Liver (tissue), 9 donors: ENCODE data around the gene STAT5B. TPM values are rescaled to one million over a fixed set of nuclear protein-coding genes. Genes with fewer than 3 reads are reported as not detected.
A peak's percentile ranks its signal among the peaks of the same experiment; 100 is the strongest.

ENCODE experiments used
- DNase-seq: peaks from one replicate; pipeline ENCODE4 v3.0.0-alpha.2; 2017; ENCODE audit warnings: low spot score
- H3K27ac ChIP-seq, 2 donors: one replicate each; pipeline ENCODE4 v1.7.0; 2013; ENCODE audit warnings: inconsistent platforms in 2 of 2, low read length in 2 of 2, control low read depth in 1 of 2, low read depth in 1 of 2, mild to moderate bottlenecking in 1 of 2
- H3K27me3 ChIP-seq, 4 donors: one replicate each; pipeline versions ENCODE4 v1.6.1 to v1.7.0; 2013; ENCODE audit warnings: low read length in 3 of 4, inconsistent platforms in 1 of 4, mild to moderate bottlenecking in 1 of 4, moderate library complexity in 1 of 4; ENCODE audit not compliant: control insufficient read depth in 4 of 4, insufficient read depth in 4 of 4
- H3K36me3 ChIP-seq, 4 donors: one replicate each; pipeline versions ENCODE4 v1.6.1 to v1.7.0; 2013; ENCODE audit warnings: low read length in 3 of 4, mild to moderate bottlenecking in 3 of 4, low read depth in 1 of 4, moderate library complexity in 1 of 4; ENCODE audit not compliant: control insufficient read depth in 4 of 4, insufficient read depth in 3 of 4
- H3K4me1 ChIP-seq, 4 donors: one replicate each; pipeline versions ENCODE4 v1.6.1 to v1.7.0; 2013; ENCODE audit warnings: low read length in 3 of 4, mild to moderate bottlenecking in 3 of 4, moderate library complexity in 1 of 4; ENCODE audit not compliant: control insufficient read depth in 4 of 4, insufficient read depth in 4 of 4
- H3K4me3 ChIP-seq, 3 donors: one replicate each; pipeline versions ENCODE4 v1.6.1 to v1.7.0; 2013; ENCODE audit warnings: low read length in 3 of 3, control low read depth in 1 of 3, low read depth in 1 of 3, mild to moderate bottlenecking in 1 of 3
- H3K9ac ChIP-seq, 2 donors: one replicate each; pipeline ENCODE4 v1.7.0; 2013; ENCODE audit warnings: low read length in 2 of 2, mild to moderate bottlenecking in 2 of 2, moderate library complexity in 2 of 2, control low read depth in 1 of 2, low read depth in 1 of 2
- H3K9me3 ChIP-seq, 4 donors: one replicate each; pipeline versions ENCODE4 v1.6.1 to v1.7.0; 2013; ENCODE audit warnings: low read length in 3 of 4; ENCODE audit not compliant: control insufficient read depth in 4 of 4
- ATF3 ChIP-seq: IDR thresholded peaks from 2 replicates; pipeline ENCODE4 v1.6.1; 2016; ENCODE audit warnings: antibody characterized with exemption
- CTCF ChIP-seq: fragments of 150-350 bp; IDR thresholded peaks from 2 replicates; pipeline ENCODE4 v1.5.1; 2017; ENCODE audit warnings: improper control_type of control experiment, low read depth, low read length; ENCODE audit not compliant: missing input control
- EGR1 ChIP-seq, 2 donors: IDR thresholded peaks; 2 replicates each; pipeline ENCODE4 v1.6.1; 2016 to 2018; ENCODE audit warnings: antibody characterized with exemption in 2 of 2, low read depth in 2 of 2
- FOXA1 ChIP-seq: IDR thresholded peaks from 2 replicates; pipeline ENCODE4 v1.6.1; 2016; ENCODE audit warnings: antibody characterized with exemption
- FOXA2 ChIP-seq: IDR thresholded peaks from 2 replicates; pipeline ENCODE4 v1.6.1; 2016; ENCODE audit warnings: antibody characterized with exemption
- GABPA ChIP-seq, 2 donors: IDR thresholded peaks in 1 of 2; conservative IDR thresholded peaks in 1 of 2; 2 replicates each; pipeline ENCODE4 v1.6.1; 2016; ENCODE audit warnings: antibody characterized with exemption in 2 of 2, mild to moderate bottlenecking in 1 of 2, moderate library complexity in 1 of 2
- HNF4A ChIP-seq, 2 donors: conservative IDR thresholded peaks; 2 replicates each; pipeline ENCODE4 v1.6.1; 2016; ENCODE audit warnings: antibody characterized with exemption in 2 of 2, mild to moderate bottlenecking in 2 of 2
- HNF4G ChIP-seq: IDR thresholded peaks from 2 replicates; pipeline ENCODE4 v1.6.1; 2016; ENCODE audit warnings: antibody characterized with exemption
- JUND ChIP-seq, 2 donors: IDR thresholded peaks; 2 replicates each; pipeline ENCODE4 v1.6.1; 2016; ENCODE audit warnings: antibody characterized with exemption in 2 of 2
- MAX ChIP-seq: IDR thresholded peaks from 2 replicates; pipeline ENCODE4 v1.6.1; 2016; ENCODE audit warnings: antibody characterized with exemption
- NR2F2 ChIP-seq: IDR thresholded peaks from 2 replicates; pipeline ENCODE4 v1.6.1; 2016; ENCODE audit warnings: antibody characterized with exemption
- RAD21 ChIP-seq, 2 donors: IDR thresholded peaks; 2 replicates each; pipeline ENCODE4 v1.6.1; 2016; ENCODE audit warnings: antibody characterized with exemption in 2 of 2, mild to moderate bottlenecking in 2 of 2
- REST ChIP-seq: IDR thresholded peaks from 2 replicates; pipeline ENCODE4 v1.6.1; 2016; ENCODE audit warnings: antibody characterized with exemption, mild to moderate bottlenecking
- RXRA ChIP-seq, 2 donors: IDR thresholded peaks; 2 replicates each; pipeline ENCODE4 v1.6.1; 2017 to 2018; ENCODE audit warnings: antibody characterized with exemption in 2 of 2, mild to moderate bottlenecking in 1 of 2
- SP1 ChIP-seq: IDR thresholded peaks from 2 replicates; pipeline ENCODE4 v1.6.1; 2018; ENCODE audit warnings: antibody characterized with exemption, mild to moderate bottlenecking
- TAF1 ChIP-seq: conservative IDR thresholded peaks from 2 replicates; pipeline ENCODE4 v1.6.1; 2016; ENCODE audit warnings: antibody characterized with exemption, mild to moderate bottlenecking
- YY1 ChIP-seq: IDR thresholded peaks from 2 replicates; pipeline ENCODE4 v1.6.1; 2016; ENCODE audit warnings: antibody characterized with exemption, mild to moderate bottlenecking
- ZBTB33 ChIP-seq: IDR thresholded peaks from 2 replicates; pipeline ENCODE4 v1.6.1; 2016; ENCODE audit warnings: antibody characterized with exemption
- WGBS: extraction: QIAGEN DNeasy Blood & Tissue Kit; methylation state at CpG from one replicate; pipeline ENCODE4 v1.1.7; 2013; 5-methylcytosine and 5-hydroxymethylcytosine counted together
- polyA plus RNA-seq, 2 donors: library from polyadenylated mRNA; stranded (reverse) in 1 of 2; unstranded in 1 of 2; fragments of 200-250 nt in 1 of 2; fragments of >200 nt in 1 of 2; fragmentation: Nextera tagmentation in 1 of 2; extraction: Ambion mirVana in 1 of 2; gene quantifications; one replicate each; pipeline versions ENCODE4 v1.2.1 to v1.2.3, GENCODE V29; 2013 to 2015
- total RNA-seq, 2 donors: library from RNA; depleted of rRNA; stranded (reverse); fragments of >200 nt; gene quantifications; one replicate each; pipeline ENCODE4 v1.2.3, GENCODE V29; 2014
- donor health status: healthy.
- donor health status: healthy.
- donor health status: healthy.
- donor health status: healthy.
- donor health status: healthy.

Gene STAT5B
- total and polyA plus RNA-seq, 4 donors, result 6.7 to 33.9 (median 21.6) TPM

- 76% methylated on average over 10 of the region's 10 CpGs for WGBS
- H3K4me1 ChIP-seq, result peaks cover 9 to 16% (median 13%) of the 10 kb centered on the region in 4 donors
- H3K27ac ChIP-seq, result peak overlapping the region in 1 of 2 donors; percentile 41
- no peaks in the 10 kb centered on the region for H3K27me3 ChIP-seq
- peaks cover 1 to 23% (median 11%) of the 10 kb centered on the region in 4 donors for H3K36me3 ChIP-seq
- H3K9me3 ChIP-seq, result no peaks in the 10 kb centered on the region
- H3K4me3 ChIP-seq, result no peak overlapping the region
- DNase-seq, result no peak
- no peak overlapping the region for H3K9ac ChIP-seq
- TF ChIP-seq NR2F2 (no peak), MAX (peak; percentile 4)
Measured at GRCh38 chr17:42201458-42201772, 74.8 kb downstream of the STAT5B start.

GRCh38 chr17:42200706-42201457 lies 75.3 kb downstream of the STAT5B start:
- peaks cover 9 to 16% (median 13%) of the 10 kb centered on the region in 4 donors for H3K4me1 ChIP-seq
- 47% methylated on average over 14 of the region's 14 CpGs for WGBS
- H3K4me3 ChIP-seq, result no peak overlapping the region
- H3K36me3 ChIP-seq, result peaks cover 1 to 19% (median 9%) of the 10 kb centered on the region in 4 donors
- H3K9ac ChIP-seq, result no peak overlapping the region
- H3K27me3 ChIP-seq, result no peaks in the 10 kb centered on the region
- H3K27ac ChIP-seq, result peak overlapping the region in 1 of 2 donors; percentile 41
- no peak for DNase-seq
- no peaks in the 10 kb centered on the region for H3K9me3 ChIP-seq
- peak; percentile 73 to 74 for TF ChIP-seq HNF4A (conservative IDR thresholded peaks at IDR 0.05)
- peak in 1 of 2 donors; percentile 27 for TF ChIP-seq RAD21 (IDR thresholded peaks at IDR 0.05)
- no peak for TF ChIP-seq HNF4G
- TF ChIP-seq RXRA (IDR thresholded peaks at IDR 0.05), result no peak
- TF ChIP-seq FOXA2, result peak; percentile 12
- no peak for TF ChIP-seq GABPA (IDR thresholded peaks at IDR 0.05 in 1 of 2, conservative IDR thresholded peaks at IDR 0.05 in 1 of 2)
- TF ChIP-seq ATF3, result no peak
- no peak for TF ChIP-seq FOXA1
- TF ChIP-seq NR2F2, result no peak
- TF ChIP-seq MAX, result peak; percentile 71
- TF ChIP-seq JUND (IDR thresholded peaks at IDR 0.05), result peak in 1 of 2 donors; percentile 21
- no peak for TF ChIP-seq REST
- no peak for TF ChIP-seq SP1
- TF ChIP-seq CTCF, result no peak
- TF ChIP-seq YY1, result no peak
- no peak for TF ChIP-seq TAF1
- no peak for TF ChIP-seq EGR1 (IDR thresholded peaks at IDR 0.05; ENCODE audit: low read depth in 2 of 2)
- TF ChIP-seq ZBTB33, result no peak
